ENCODE measurements around the gene TRIM63.

TRIM63 gene

DNA sequence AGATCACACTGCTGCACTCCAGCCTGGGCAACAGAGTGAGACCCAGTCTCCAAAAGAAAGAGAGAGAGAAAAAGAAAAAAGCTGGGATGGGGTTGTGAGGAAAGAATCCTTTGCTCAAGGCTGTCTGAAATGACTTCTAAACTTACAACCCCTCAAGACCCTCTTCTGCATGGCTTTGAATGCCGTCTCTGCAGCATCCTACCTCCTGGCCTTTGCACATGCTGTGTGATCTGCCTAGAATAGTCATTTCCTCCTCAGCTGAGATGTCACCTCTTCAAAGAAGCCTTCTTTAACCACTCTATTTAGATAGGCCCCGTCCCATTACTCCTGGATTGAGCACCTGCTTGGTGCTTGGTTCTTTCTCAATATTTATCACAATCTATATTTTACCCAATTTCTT lies 17.4 kb upstream of the TRIM63 start:
- no peak overlapping the region for H3K4me3 ChIP-seq (ENCODE audit: low read length)
- no peak for DNase-seq (ENCODE audit: low read depth)
- TF ChIP-seq, protein P1, sequence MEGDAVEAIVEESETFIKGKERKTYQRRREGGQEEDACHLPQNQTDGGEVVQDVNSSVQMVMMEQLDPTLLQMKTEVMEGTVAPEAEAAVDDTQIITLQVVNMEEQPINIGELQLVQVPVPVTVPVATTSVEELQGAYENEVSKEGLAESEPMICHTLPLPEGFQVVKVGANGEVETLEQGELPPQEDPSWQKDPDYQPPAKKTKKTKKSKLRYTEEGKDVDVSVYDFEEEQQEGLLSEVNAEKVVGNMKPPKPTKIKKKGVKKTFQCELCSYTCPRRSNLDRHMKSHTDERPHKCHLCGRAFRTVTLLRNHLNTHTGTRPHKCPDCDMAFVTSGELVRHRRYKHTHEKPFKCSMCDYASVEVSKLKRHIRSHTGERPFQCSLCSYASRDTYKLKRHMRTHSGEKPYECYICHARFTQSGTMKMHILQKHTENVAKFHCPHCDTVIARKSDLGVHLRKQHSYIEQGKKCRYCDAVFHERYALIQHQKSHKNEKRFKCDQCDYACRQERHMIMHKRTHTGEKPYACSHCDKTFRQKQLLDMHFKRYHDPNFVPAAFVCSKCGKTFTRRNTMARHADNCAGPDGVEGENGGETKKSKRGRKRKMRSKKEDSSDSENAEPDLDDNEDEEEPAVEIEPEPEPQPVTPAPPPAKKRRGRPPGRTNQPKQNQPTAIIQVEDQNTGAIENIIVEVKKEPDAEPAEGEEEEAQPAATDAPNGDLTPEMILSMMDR (IDR thresholded peaks at IDR 0.05; ENCODE audit: insufficient read depth, low read depth, low read length, missing control alignments): no peak

DNA sequence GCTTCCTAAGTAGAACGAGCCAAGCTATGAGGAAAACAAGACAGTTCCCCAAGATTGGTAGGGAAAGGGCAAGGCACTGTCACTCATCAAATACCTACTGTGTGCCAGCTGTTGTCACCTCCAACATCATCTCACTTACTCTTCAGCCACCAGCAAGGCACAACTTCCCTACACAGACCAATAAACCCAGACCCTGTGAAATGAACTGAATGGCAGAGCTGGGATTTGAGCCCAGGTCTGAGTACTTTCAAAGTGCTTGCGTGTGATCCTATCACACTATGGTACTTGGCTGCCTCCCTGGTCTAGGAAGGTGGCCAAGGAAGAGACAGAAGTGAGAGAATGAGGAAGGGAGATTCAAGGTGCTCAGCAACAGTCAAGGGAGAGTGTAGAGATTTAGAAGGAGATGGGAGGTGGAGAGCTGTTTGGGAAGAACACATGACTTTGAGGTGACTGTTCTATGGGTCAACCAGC lies 16.7 kb upstream of the TRIM63 start:
- H3K4me3 ChIP-seq (ENCODE audit: low read length): no peak overlapping the region
- no peak for DNase-seq (ENCODE audit: low read depth)
- TF ChIP-seq, protein P1 (IDR thresholded peaks at IDR 0.05; ENCODE audit: insufficient read depth, low read depth, low read length, missing control alignments): no peak

DNA sequence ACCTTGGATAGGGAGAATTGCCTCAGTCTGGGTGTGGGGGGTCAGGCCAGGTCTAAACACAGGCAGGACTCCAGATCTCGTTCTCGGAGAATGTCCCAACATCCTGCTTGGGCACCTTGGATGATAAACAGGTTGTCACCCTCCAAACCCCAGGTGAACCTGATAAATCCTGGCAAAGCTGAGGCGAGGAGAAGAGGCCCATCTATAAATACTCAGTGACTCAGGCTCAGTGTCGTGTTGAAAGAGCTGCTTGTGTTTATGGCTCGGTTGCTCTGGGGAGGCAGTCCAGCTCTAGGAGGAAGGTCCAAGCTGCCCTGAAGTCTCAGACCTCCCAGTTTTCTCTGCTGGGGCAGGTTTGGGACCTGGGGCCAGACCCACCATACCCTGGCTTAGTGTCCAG lies 15.8 kb upstream of the TRIM63 start:
- DNase-seq (ENCODE audit: low read depth): peak; percentile 58
- no peak overlapping the region for H3K4me3 ChIP-seq (ENCODE audit: low read length)
- TF ChIP-seq, protein P1 (IDR thresholded peaks at IDR 0.05; ENCODE audit: insufficient read depth, low read depth, low read length, missing control alignments): no peak

DNA sequence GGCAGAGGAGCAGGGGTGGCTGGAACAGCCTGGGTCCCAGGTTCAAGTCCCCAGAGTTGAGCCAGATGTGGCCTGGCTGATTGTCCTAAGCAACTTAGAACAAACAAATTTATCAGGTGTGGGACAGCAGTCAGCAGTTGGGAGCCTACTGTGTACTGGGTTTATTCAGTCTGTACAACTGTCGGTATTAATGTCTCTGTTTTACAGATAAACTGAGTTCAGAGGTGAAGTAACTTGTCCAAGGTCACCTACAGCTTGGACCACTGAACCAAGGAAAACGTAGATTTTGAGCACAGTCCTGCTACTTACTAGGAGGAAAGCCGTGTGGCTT lies 14.6 kb upstream of the TRIM63 start:
- H3K4me3 ChIP-seq (ENCODE audit: low read length): no peak overlapping the region
- TF ChIP-seq, protein P1 (IDR thresholded peaks at IDR 0.05; ENCODE audit: insufficient read depth, low read depth, low read length, missing control alignments): no peak
- DNase-seq (ENCODE audit: low read depth): no peak

DNA sequence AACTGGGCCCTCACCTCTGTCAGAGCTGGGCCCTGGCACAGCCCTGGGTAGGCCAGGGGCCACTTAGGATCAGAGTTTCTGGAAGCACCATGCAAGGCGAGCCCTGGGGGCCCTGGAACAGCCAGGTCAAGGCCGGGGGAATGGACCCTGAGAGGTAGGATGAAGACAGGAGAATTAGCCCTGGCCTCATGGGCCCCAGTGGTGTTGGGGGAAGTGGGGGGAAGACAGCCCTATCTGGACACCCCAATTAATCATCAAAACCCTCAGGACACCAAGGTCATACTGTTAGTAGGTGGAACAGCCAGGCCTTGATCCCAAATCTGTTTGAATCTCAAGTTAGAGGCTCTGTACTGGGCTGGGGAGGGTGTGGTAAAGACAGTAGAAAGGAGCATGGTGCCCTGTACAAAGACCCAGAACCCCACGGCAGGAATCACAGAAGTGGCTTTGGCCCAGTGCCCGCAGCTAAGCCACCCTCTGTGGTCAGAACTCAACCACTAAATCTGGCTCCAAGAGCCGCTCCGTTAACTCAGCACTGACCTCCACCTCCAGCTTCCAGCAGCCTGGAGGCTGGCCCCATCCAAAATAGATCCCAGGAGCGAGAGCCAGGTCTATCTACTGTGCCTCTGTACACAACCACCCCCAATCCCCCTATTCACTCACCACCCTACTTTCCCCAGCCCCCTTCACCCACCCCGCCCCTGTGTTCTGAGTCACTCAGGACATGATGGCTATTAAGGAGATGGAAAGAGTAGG lies 14.0 kb upstream of the TRIM63 start:
- H3K4me3 ChIP-seq (ENCODE audit: low read length): no peak overlapping the region
- TF ChIP-seq, protein P1 (IDR thresholded peaks at IDR 0.05; ENCODE audit: insufficient read depth, low read depth, low read length, missing control alignments): no peak
- no peak for DNase-seq (ENCODE audit: low read depth)

DNA sequence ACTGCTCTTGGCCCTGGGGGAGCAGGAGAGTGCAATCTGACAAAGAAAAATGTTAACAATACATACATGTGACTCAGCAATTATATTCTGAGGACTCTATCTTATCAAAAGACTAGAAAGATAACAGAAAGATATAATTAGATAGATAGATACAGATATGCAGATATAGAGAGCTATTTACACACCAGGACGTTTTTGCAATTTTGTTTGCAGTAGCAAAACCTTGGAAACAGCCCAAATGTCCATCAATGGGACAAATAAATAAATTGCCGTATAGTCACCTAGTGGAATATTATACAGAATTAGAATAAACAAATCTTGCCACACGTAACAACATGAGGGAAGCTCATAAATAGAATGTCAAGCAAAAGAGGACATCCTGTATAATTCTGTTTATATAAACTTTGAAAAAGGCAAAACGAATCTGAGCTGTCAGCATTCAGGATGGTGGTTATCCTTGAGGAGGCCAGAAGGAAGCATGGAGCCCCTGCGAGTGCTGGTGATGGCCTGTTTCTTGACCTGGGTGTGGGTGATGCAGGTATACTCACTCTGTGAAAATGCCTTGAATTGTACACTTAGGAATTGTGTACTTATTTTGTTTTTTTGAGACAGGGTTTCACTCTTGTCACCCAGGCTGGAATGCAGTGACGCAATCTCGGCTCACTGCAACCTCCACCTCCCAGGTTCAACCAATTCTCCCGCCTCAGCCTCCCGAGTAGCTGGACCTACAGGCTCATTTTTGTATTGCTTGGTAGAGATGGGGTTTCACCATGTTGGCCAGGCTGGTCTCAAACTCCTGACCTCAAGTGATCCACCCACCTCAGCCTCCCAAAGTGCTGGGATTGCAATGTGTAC lies 12.8 kb upstream of the TRIM63 start:
- no peak overlapping the region for H3K4me3 ChIP-seq (ENCODE audit: low read length)
- TF ChIP-seq, protein P1 (IDR thresholded peaks at IDR 0.05; ENCODE audit: insufficient read depth, low read depth, low read length, missing control alignments): no peak
- DNase-seq (ENCODE audit: low read depth): no peak

Measured in epithelial cell of esophagus (primary cell).